Activated T-cell treated with anti-CD3 and anti-CD28 coated beads for 48 hours (primary cell): ENCODE measurements around the gene NARS2.

ENCODE experiments used
- DNase-seq: peaks from one replicate; pipeline ENCODE4 v3.0.0-alpha.2; 2020; ENCODE audit warnings: low read depth

Gene NARS2

DNA sequence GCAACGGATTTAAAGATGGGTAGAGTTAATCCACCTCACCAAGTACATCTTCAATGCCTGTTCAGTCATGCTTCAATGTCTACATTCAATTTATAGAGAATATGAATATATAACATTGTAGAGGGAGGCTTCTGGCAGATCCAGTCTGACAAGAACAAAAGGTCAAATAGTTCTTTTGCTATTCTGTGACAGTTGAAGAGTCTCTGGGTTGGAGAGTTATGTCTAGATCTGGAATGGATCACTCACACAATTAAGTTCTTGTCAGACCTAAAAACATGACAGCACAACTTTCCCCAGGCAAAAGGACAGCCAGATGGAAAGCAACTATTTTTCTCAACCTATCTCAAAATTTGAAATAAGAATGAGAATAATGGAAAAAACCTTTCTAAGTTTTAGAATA is 141.7 kb downstream of the NARS2 start:
- DNase-seq = no peak

DNA sequence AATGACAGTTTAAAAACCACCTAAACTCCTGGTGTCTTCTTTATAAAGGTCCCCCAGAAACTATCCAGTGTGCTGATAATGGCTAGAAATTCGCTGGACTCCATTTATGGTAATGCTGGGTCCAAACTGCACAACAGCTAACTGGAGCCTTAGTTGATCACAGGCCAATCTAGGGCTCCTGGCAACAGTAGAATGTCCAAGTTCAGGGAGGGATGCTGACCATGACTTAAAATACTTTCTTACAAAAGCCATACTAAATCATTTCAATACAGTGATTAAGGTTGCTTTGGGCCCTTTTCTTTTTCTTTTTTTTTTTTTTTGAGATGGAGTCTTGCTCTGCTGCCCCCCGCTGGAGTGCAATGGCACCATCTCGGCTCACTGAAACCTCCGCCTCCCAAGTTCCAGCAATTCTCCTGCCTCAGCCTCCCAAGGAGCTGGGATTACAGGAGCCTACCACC is 142.6 kb downstream of the NARS2 start:
- no peak for DNase-seq

DNA sequence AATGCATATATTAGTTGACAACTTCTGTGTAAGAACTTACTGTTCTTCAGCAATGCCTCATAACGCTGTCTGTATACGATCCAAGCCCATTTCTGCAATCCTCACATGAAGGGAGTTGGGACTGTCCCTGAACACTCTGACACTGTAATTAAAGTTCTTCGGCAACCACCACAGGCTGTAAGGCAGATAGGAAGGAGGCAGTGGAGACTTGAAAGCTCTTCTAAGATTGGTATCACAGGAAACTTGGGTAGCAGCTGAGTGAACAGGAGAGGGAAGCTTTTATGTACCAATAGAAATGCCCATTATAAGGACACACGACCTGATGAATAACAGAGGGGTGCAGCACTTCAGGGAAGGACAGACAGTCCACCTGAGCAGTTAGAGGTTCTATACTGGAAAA is 145.0 kb downstream of the NARS2 start:
- no peak for DNase-seq

DNA sequence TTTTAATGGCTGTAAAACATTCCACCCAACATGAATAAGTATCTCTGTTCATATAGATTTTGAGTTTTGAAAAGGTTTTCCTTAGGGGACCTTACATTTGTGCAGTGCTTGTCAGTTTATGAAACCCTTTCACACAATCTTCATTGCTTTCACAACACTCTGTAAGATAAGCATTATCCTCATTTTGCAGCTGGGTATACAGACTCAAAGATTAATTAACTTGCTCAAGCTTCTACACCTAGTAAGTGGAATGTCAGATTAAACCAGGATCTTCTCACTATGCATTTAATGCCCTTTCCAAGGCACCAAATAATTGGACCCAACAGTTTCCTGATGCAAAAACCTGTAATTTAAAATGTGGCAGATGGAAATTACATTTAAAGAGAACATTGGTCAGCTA is 145.5 kb downstream of the NARS2 start:
- DNase-seq = no peak

GRCh38 chr11:78428773-78429172 is 145.9 kb downstream of the NARS2 start:
- DNase-seq = no peak

GRCh38 chr11:78428266-78428636 is 146.4 kb downstream of the NARS2 start:
- DNase-seq = no peak

GRCh38 chr11:78427615-78428265 is 146.9 kb downstream of the NARS2 start:
- no peak for DNase-seq

- no peak for DNase-seq
Measured at GRCh38 chr11:78426845-78427244, 147.8 kb downstream of the NARS2 start.

DNA sequence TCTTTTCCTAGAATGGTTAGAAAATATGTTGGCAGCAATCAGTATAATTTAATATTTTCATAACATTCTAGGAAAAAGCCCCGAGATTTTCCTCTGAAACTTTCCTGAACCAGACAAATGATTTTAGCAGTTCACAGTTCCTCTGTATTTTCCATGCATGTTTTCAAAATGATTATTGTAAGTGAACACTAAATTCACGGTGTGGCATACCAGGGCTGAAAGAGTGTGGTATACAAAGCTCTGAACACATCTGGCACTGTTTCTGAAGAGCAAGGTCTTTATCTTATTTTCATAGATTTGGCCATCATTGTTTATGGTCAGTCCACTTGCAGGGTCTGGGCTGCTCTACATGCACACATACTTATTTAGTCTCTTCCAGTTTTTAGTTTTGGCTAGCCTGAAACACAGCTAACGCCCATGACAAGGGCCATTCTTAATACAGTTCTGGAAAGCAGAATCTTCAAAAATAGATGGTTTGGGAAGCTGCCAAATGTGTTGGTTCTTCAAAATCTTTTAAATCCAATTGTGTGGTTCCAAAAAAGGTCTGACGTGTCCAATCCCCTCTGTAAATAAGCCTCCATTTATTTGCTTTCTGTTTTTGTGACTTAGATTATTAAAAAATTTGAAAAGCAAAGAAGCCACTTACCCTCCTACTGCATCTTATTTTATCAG is 149.1 kb downstream of the NARS2 start:
- DNase-seq = no peak

DNA sequence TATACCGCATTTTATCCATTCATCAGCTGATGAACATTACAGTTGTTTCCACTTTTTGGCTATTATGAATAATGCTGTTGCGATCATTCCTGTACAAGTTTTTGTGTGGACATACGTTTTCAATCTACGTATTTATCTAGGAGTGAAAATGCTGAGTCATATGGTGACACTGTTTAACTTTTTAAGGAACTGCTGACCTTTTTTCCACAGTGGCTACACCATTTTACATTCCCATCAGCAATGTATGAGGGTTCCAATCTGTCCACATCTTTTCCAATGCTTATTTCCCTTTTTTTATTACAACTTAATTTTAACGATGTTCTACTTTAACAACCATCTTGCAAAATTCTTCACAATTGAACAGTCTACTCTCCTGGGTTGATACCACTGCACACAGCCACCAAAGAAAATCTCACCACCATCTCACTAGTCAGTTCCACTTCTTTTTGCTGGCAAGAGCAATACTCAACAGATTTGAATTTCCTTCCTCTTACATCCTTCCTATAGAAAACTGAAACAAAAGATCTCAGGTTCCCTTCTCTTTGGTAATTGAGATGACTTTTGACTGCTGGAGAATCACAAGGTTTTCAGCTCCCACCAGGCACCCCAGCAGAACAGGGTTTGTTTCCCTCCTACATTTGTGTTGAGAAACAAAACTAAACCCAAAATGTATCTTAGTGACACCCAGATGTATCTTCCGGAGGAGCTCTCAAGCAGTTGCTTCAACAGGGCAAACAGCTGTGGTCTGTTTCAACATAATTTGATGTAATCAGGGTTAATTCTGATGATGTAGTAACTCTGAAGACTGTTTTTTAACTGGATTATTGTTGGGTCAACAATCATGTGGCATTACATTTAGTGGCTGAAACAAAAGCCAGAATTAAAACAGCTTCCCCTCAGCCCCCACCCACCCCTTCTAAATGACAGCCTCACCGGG is 150.1 kb downstream of the NARS2 start:
- DNase-seq = no peak

- DNase-seq = no peak
Measured at GRCh38 chr11:78423241-78423640, 151.4 kb downstream of the NARS2 start.

GRCh38 chr11:78420796-78421209 is 153.9 kb downstream of the NARS2 start:
- DNase-seq = peak; percentile 47

DNA sequence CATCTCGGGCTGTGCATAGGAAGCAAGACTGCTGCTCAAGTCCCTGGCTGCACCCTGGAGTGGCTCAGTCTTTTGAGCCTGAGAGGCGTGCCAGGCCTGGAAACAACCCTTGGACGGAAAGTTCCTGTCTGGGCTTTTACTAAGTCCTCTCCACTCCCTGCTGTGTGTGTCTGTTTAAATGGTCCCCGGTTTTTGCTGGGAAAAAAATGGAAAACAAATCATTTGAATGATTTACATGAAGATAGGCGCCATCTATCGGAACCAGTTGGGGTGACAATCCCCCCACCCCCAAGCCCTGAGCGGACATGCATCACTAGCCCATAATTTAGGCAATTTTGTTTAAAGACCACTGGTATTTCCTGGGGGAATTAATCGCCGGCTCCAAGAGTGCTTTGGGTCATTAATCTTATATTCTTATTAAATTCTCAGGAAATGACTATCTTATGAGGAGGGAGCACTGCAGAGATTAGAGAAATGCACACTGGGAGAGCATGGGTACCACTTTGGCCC is 154.4 kb downstream of the NARS2 start:
- DNase-seq = peak; percentile 32

GRCh38 chr11:78419327-78419726 is 155.3 kb downstream of the NARS2 start:
- no peak for DNase-seq

- no peak for DNase-seq
Measured at GRCh38 chr11:78418584-78419211, 156.0 kb downstream of the NARS2 start.

GRCh38 chr11:78417888-78418583 is 156.6 kb downstream of the NARS2 start:
- peak; percentile 78 for DNase-seq

GRCh38 chr11:78417175-78417887 is 157.3 kb downstream of the NARS2 start, which contains the start of gene GAB2:
Gene GAB2 (minus strand): TSS chr11:78417820. CDS start chr11:78417720, 100 bp downstream.
- no peak for DNase-seq

DNA sequence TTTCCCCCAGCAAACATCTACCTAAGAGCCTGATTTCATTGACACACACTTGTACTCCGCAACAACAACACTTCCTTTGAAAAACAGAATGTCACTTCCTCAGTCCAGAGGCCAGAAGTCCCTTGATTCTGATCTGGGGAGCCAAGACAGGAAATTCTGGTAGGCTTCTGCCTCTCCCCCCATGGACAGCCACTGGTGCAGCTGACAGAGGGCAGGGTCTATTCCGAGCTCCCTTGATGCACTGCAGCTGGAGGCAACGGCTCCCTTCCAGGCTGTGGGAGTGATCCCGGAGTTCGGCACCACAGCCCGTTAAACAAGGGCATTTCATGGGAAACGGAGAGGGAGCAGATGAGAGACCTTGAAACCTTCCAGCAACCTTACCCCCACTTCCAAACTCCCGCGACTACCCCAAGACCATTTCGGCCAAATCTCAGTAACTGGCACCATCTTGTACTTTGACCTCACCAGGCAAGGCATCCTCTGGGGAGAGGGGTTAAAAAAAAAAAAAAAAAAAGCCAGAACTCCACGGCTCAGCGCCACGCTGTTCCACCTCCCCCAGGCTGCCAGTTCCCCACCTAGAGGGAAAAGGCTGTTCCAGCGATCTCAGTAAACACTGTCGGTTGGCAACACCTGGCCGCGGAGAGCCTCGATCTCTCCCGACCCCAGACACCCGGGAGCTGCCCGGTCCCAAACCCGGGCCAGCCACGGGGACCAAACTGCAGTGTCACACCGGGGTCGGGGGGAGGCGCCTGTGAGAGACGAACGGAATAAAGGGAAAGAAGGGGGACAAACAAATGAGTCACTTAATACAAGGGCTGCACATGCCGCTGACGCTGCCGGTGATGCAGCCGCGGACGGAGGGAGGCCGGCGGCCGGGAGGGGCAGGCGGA is 158.1 kb downstream of the NARS2 start:
- peak; percentile 70 for DNase-seq

DNA sequence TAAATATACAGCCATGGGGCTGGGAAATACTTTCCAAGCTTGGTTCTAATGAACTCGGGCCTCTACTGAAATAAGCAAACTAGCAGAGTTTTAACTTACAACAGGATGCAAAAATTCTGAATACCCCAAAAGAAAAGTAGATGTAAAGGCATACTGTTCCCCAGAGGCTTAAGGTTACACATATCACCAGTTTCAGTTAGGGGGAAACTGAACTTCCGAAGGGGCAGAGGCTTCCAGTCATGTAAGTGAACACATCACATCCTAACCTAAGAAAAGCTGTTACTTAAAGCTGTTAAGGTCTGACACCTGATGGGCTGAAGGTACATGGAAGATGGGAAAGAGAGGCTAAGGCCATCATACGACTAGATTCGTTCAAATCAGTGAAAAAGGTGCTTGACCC is 159.3 kb downstream of the NARS2 start:
- no peak for DNase-seq
